Thyroid gland (tissue), 4 donors: ENCODE results near the gene LCE1F. TPM values are rescaled to one million over a fixed set of nuclear protein-coding genes. Genes with fewer than 3 reads are reported as not detected.
A peak's percentile ranks its signal among the peaks of the same experiment; 100 is the strongest.

Experiments
- DNase-seq, 2 donors: peaks; one replicate each; pipeline ENCODE4 v3.0.0-alpha.2; 2019
- H3K27ac ChIP-seq, 3 donors: fragments of 200-600 bp; sonication (generic); 1 replicate in 2 of 3; 2 replicates in 1 of 3; pipeline ENCODE4 v1.5.1; 2016 to 2019; ENCODE audit warnings: mild to moderate bottlenecking in 1 of 3, moderate library complexity in 1 of 3
- H3K27me3 ChIP-seq: fragments of 200-600 bp; sonication (generic); one replicate; pipeline ENCODE4 v1.5.1; 2019
- H3K36me3 ChIP-seq, 2 donors: fragments of 200-600 bp; sonication (generic); one replicate each; pipeline ENCODE4 v1.5.1; 2016 to 2019
- H3K4me1 ChIP-seq, 2 donors: fragments of 200-600 bp; sonication (generic); one replicate each; pipeline ENCODE4 v1.5.1; 2017 to 2019
- H3K4me3 ChIP-seq, 3 donors: fragments of 200-600 bp; sonication (generic); replicated peaks in 1 of 3; 1 replicate in 2 of 3; 2 replicates in 1 of 3; pipeline ENCODE4 v1.5.1; 2016; ENCODE audit warnings: mild to moderate bottlenecking in 1 of 3
- H3K9me3 ChIP-seq: fragments of 200-600 bp; sonication (generic); one replicate; pipeline ENCODE4 v1.5.1; 2017
- POLR2A ChIP-seq, 2 donors: fragments of 450-650 bp; IDR thresholded peaks; one replicate each; pipeline ENCODE4 v1.6.1; 2017; ENCODE audit warnings: antibody characterized with exemption in 2 of 2, mild to moderate bottlenecking in 2 of 2, moderate library complexity in 1 of 2
- WGBS, 2 donors: methylation state at CpG; one replicate each; pipeline ENCODE4 v1.1.5; 2017; 5-methylcytosine and 5-hydroxymethylcytosine counted together
- intact Hi-C: fragments of 100-400 bp; cut with DNase I; formaldehyde crosslinking; loops from one replicate; pipeline ENCODE4 v1.15.1; 2023
- total RNA-seq, 4 donors: library from RNA; depleted of rRNA; stranded (reverse); fragments of >200 nt; gene quantifications; one replicate each; pipeline ENCODE4 v1.2.3, GENCODE V29; 2016
- TF ChIP-seq, protein P1 (sequence below), 6 experiments: fragments of 200-600 bp in 3 of 6; fragments of 450-650 bp in 3 of 6; sonication (generic) in 3 of 6; IDR thresholded peaks; one replicate each; pipeline ENCODE4 v1.5.1; 2016 to 2019; ENCODE audit warnings: antibody characterized with exemption in 6 of 6, mild to moderate bottlenecking in 2 of 6, inconsistent platforms in 1 of 6, moderate library complexity in 1 of 6

The LCE1F gene
- total RNA-seq, 4 donors from 2014 or later = not detected

DNA sequence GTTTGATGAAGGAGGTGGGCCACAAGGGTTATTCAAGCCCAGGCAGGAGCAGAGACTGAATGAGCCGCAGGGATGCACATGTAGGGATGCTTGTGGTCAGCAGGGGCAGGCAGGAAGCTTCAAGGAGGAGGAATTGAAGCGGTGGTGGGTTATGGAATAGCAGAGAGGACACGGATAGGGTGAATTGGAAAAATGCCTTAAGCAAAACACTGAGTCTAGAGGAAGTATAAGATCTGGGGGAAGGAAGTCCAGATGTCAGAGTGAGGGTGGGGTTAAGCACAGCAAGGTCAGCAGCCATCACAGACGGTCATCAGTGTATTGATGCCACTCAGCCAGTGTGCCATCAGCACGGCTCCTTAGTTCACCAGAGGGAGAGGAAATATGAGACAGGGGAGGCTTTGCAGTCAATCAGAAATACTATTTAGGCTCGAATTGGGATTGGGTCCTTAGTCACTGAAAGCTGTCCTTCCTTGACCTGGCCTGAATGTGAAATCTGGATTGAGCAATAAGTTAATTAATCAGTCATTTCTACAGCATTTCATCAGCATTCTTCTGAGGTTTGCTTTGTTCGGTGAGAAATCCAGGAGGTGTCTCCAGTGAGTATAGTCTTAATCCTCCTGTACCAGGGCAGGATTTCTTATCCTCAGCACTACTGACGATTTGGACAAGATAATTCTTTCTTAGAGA lies 6.0 kb upstream of the LCE1F start:
- intact Hi-C loops = no loop called here
- Histone ChIP-seq H3K36me3 (no peaks in the 10 kb centered on the region), H3K9me3 (no peaks in the 10 kb centered on the region), H3K27ac (no peak overlapping the region), H3K4me3 (no peak overlapping the region), H3K27me3 (no peaks in the 10 kb centered on the region), H3K4me1 (no peaks in the 10 kb centered on the region)
- DNase-seq = no peak
- TF ChIP-seq POLR2A (IDR thresholded peaks at IDR 0.05) = no peak
- TF ChIP-seq, protein P1, sequence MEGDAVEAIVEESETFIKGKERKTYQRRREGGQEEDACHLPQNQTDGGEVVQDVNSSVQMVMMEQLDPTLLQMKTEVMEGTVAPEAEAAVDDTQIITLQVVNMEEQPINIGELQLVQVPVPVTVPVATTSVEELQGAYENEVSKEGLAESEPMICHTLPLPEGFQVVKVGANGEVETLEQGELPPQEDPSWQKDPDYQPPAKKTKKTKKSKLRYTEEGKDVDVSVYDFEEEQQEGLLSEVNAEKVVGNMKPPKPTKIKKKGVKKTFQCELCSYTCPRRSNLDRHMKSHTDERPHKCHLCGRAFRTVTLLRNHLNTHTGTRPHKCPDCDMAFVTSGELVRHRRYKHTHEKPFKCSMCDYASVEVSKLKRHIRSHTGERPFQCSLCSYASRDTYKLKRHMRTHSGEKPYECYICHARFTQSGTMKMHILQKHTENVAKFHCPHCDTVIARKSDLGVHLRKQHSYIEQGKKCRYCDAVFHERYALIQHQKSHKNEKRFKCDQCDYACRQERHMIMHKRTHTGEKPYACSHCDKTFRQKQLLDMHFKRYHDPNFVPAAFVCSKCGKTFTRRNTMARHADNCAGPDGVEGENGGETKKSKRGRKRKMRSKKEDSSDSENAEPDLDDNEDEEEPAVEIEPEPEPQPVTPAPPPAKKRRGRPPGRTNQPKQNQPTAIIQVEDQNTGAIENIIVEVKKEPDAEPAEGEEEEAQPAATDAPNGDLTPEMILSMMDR (IDR thresholded peaks at IDR 0.05) = no peak
- 64 to 65% methylated on average over 8 of the region's 8 CpGs for WGBS, 2 donors

GRCh38 chr1:152770411-152770810 lies 4.5 kb upstream of the LCE1F start:
- no peak overlapping the region for H3K4me3 ChIP-seq
- no peak for DNase-seq
- no peaks in the 10 kb centered on the region for H3K4me1 ChIP-seq
- intact Hi-C loops = no loop called here
- TF ChIP-seq POLR2A (IDR thresholded peaks at IDR 0.05) = no peak
- TF ChIP-seq, protein P1 (IDR thresholded peaks at IDR 0.05) = no peak
- no peaks in the 10 kb centered on the region for H3K9me3 ChIP-seq
- 83 to 89% methylated on average over 1 of the region's 1 CpG for WGBS, 2 donors
- H3K36me3 ChIP-seq = no peaks in the 10 kb centered on the region
- no peak overlapping the region for H3K27ac ChIP-seq
- H3K27me3 ChIP-seq = no peaks in the 10 kb centered on the region

- no peaks in the 10 kb centered on the region for H3K9me3 ChIP-seq
- DNase-seq = no peak
- no peaks in the 10 kb centered on the region for H3K27me3 ChIP-seq
- intact Hi-C loops = no loop called here
- TF ChIP-seq POLR2A (IDR thresholded peaks at IDR 0.05) = no peak
- TF ChIP-seq, protein P1 (IDR thresholded peaks at IDR 0.05) = no peak
- H3K4me1 ChIP-seq = no peaks in the 10 kb centered on the region
- no peak overlapping the region for H3K27ac ChIP-seq
- WGBS, 2 donors = 76 to 90% methylated on average over 4 to 7 of the region's 11 CpGs
- H3K4me3 ChIP-seq = no peak overlapping the region
- H3K36me3 ChIP-seq = no peaks in the 10 kb centered on the region
Observed at GRCh38 chr1:152776361-152776760, 1.4 kb downstream of the LCE1F start.

DNA sequence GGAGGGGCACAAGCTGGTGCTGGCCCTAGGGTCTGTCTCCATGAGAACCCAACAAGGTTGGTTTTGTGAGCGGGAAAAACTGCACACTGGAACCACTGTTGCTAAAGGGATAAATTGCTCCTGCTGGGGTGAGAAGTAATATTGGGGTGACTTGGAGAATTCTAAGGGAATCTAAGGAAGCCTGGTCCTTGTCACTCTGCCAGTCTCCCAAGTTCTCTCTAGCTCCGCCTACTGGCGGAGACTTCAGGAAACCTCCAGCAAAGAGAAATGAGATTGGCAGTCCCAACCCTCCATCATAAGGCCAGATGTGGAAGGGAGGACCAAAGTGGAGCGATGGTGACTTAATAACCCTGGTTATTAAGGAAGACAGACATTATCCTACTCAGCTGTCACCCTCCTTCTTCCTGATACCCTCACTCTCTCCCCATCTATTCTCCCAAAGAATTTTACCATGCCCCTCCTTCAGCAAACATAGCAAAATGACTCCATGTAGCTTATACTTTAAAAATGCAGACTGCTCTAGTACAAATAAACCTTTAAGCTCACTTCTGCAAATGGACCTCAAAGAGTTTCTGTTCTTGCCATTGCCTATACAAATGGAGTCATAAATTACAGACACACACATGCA lies 2.7 kb downstream of the LCE1F start:
- no peak overlapping the region for H3K4me3 ChIP-seq
- no peaks in the 10 kb centered on the region for H3K4me1 ChIP-seq
- no peaks in the 10 kb centered on the region for H3K9me3 ChIP-seq
- H3K27ac ChIP-seq = no peak overlapping the region
- no peaks in the 10 kb centered on the region for H3K36me3 ChIP-seq
- H3K27me3 ChIP-seq = no peaks in the 10 kb centered on the region
- DNase-seq = no peak
- 54 to 67% methylated on average over 4 of the region's 4 CpGs for whole genome bisulfite sequencing, 2 donors
- intact Hi-C loops = no loop called here
- TF ChIP-seq, protein P1 (IDR thresholded peaks at IDR 0.05) = peak in 1 of 6 experiments; percentile 8
- TF ChIP-seq POLR2A (IDR thresholded peaks at IDR 0.05) = no peak

GRCh38 chr1:152783095-152783494 lies 8.2 kb downstream of the LCE1F start:
- Histone ChIP-seq H3K4me3 (no peak overlapping the region), H3K9me3 (no peaks in the 10 kb centered on the region), H3K27ac (no peak overlapping the region), H3K4me1 (no peaks in the 10 kb centered on the region), H3K27me3 (no peaks in the 10 kb centered on the region), H3K36me3 (no peaks in the 10 kb centered on the region)
- no peak for TF ChIP-seq POLR2A (IDR thresholded peaks at IDR 0.05)
- TF ChIP-seq, protein P1 (IDR thresholded peaks at IDR 0.05) = no peak
- WGBS, 2 donors = 75 to 80% methylated on average over 2 of the region's 2 CpGs
- DNase-seq = no peak
- intact Hi-C loops = no loop called here
